Naive B cell (primary cell): ENCODE measurements around the gene CORO2B. TPM values are rescaled to one million over a fixed set of nuclear protein-coding genes. Genes with fewer than 3 reads are reported as not detected.

Experiments
- ATAC-seq, 2 donors: fragments of 150-1000 bp; cut with Tn5 transposase; 2 replicates each; pipeline ENCODE4 v1.10.0; 2021; ENCODE audit warnings: low read depth in 2 of 2, mild to moderate bottlenecking in 2 of 2, moderate library complexity in 2 of 2
- DNase-seq: peaks from one replicate; pipeline ENCODE4 v3.0.0; 2022
- H3K27ac Mint-ChIP-seq, 6 donors: one replicate each; pipeline ENCODE4 v1.8.0; 2020 to 2022; ENCODE audit warnings: mild to moderate bottlenecking in 6 of 6, mixed read lengths in 6 of 6, moderate library complexity in 5 of 6, inconsistent platforms in 2 of 6
- H3K27me3 Mint-ChIP-seq, 3 donors: one replicate each; pipeline ENCODE4 v1.8.0; 2021 to 2022; ENCODE audit warnings: mixed read lengths in 3 of 3, mild to moderate bottlenecking in 1 of 3
- H3K36me3 Mint-ChIP-seq, 2 donors: one replicate each; pipeline ENCODE4 v1.8.0; 2020 to 2022; ENCODE audit warnings: mixed read lengths in 2 of 2, inconsistent platforms in 1 of 2, mild to moderate bottlenecking in 1 of 2
- H3K4me1 Mint-ChIP-seq, 3 donors: one replicate each; pipeline ENCODE4 v1.8.0; 2020 to 2022; ENCODE audit warnings: mixed read lengths in 3 of 3, inconsistent platforms in 1 of 3, mild to moderate bottlenecking in 1 of 3, moderate library complexity in 1 of 3
- H3K4me3 Mint-ChIP-seq, 8 donors: one replicate each; pipeline ENCODE4 v1.8.0; 2020 to 2022; ENCODE audit warnings: mild to moderate bottlenecking in 8 of 8, mixed read lengths in 8 of 8, moderate library complexity in 8 of 8, inconsistent platforms in 2 of 8
- H3K9me3 Mint-ChIP-seq, 7 donors: one replicate each; pipeline ENCODE4 v1.8.0; 2020 to 2022; ENCODE audit warnings: mixed read lengths in 7 of 7, mild to moderate bottlenecking in 5 of 7, inconsistent platforms in 2 of 7, moderate library complexity in 1 of 7
- polyA plus RNA-seq, 6 donors: library from polyadenylated mRNA; unstranded; fragments of 300-500 nt; fragmentation: Illumina TruSeq; gene quantifications; one replicate each; pipeline ENCODE4 v1.2.3, GENCODE V29; 2021; ENCODE audit warnings: low read depth in 6 of 6

CORO2B gene
- polyA plus RNA-seq, 6 donors from 2014 or later: 3.4 to 11.3 (median 4.8) TPM

DNA sequence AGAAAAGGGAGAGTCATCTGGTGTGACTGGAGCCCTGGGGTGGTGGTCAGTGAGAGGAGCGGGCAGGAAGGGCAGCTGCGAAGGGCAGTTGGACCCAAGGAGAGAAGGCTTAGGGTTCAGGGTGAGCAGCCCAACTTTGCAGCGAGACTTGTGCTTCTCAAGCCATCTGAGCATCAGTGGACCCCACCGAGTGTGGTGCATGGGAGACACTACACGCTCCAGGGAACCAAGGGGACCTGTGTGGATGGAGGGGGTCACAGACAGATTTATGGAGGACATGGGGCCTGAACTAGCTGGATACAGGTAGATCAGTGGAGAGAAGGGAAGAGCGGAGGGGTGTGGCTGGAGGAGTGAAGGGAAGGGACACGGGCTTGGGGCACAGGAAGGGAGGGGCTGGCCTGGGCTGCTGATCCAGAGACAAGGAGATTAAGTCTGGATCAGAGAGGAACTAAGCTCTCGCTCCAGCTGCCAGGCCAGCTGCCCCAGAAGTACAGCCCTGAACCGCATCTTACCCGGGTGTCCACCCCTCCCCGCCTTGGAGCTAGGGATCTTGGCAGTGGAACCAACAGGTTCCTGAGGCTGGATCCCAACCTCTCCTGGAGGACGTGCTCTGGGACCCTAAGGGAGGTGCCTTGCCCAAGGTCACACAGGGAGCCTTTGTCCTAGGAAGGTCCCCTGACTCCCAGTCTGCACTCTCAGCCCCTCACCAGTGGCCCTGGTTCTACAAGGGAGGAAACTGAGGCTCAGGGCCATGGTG lies 120.5 kb downstream of the CORO2B start:
- H3K27ac Mint-ChIP-seq: peak overlapping the region in 1 of 6 donors; percentile 29
- H3K27me3 Mint-ChIP-seq: peaks cover 0 to 6% (median 0%) of the 10 kb centered on the region in 3 donors
- peaks cover 0 to 19% of the 10 kb centered on the region in 2 donors for H3K36me3 Mint-ChIP-seq
- peaks cover 0 to 6% (median 6%) of the 10 kb centered on the region in 3 donors for H3K4me1 Mint-ChIP-seq
- H3K4me3 Mint-ChIP-seq: no peak overlapping the region
- DNase-seq: no peak
- H3K9me3 Mint-ChIP-seq: peaks cover 0 to 1% (median 0%) of the 10 kb centered on the region in 7 donors
- ATAC-seq: no peak

DNA sequence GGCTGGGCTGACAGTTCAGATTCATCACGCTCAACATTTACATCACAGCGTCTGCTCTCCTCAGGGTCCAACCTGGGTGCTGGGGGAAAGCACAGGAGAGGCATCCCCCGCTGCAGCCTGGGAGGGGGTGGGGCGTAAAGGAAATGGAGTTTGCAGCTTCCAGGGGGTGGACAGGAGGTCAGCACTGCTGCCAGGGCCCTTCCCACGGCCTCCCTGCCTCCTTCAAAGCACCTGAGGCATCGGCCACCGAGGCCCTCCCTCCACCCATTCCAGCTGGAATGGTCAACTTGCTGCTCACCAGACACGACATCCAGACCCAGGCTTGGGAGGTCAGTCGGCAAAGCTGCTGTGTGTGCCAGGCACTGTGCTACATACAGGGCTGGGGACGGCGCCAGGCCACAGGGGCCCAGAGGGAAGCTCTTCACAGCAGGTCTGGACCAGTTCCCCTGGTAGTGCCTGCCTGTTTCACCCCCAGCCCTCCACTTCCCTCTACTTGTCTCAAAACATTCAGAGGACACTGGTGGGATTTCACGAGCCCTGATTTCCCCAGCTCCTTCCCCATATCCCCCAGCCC lies 121.2 kb downstream of the CORO2B start:
- DNase-seq (no peak), ATAC-seq (no peak)
- peaks cover 0 to 19% of the 10 kb centered on the region in 2 donors for H3K36me3 Mint-ChIP-seq
- peaks cover 0 to 6% (median 0%) of the 10 kb centered on the region in 3 donors for H3K27me3 Mint-ChIP-seq
- H3K4me3 Mint-ChIP-seq: no peak overlapping the region
- H3K27ac Mint-ChIP-seq: no peak overlapping the region
- peaks cover 0 to 6% (median 6%) of the 10 kb centered on the region in 3 donors for H3K4me1 Mint-ChIP-seq
- H3K9me3 Mint-ChIP-seq: peaks cover 0 to 1% (median 0%) of the 10 kb centered on the region in 7 donors

DNA sequence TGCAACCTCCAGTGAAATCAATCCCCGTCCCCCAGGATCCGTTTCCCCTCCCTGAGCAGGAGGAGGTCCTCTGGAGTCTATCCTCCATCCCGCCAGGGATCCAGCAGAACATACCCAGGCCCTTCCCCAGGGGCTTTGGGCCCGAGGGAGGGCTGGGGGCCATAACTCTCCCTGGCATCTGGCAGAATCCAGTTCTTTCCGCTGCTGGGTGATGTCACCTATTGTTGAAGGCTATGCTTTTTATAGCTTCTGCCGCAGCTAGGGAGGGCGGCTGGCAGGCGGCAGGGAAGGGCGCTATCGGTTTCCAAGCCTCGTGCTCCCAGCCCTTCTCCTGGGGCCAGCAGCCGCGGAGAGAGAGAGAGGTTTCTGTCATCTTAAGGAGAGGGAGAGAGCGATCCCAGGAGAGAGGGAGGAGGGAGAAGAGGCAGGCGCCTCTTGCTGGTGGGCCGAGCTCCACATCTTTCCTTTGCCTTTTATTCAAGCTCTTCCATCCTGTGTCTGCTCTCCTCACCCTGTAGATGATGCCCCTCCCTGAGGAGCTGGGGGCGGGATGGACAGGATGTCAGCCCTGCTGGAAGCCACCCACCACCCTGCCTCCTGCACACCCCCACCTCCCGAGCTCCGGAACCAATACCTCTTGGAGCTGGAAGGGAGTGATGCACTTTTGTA lies 121.8 kb downstream of the CORO2B start:
- H3K27ac Mint-ChIP-seq: peak overlapping the region in 3 of 6 donors; percentile 53 to 90 (median 82)
- peaks cover 0 to 6% (median 6%) of the 10 kb centered on the region in 3 donors for H3K4me1 Mint-ChIP-seq
- ATAC-seq (no peak), DNase-seq (no peak)
- H3K4me3 Mint-ChIP-seq: no peak overlapping the region
- peaks cover 0 to 6% (median 0%) of the 10 kb centered on the region in 3 donors for H3K27me3 Mint-ChIP-seq
- H3K36me3 Mint-ChIP-seq: peaks cover 0 to 13% of the 10 kb centered on the region in 2 donors
- H3K9me3 Mint-ChIP-seq: peaks cover 0 to 1% (median 0%) of the 10 kb centered on the region in 7 donors

- peaks cover 0 to 6% of the 10 kb centered on the region in 2 donors for H3K36me3 Mint-ChIP-seq
- peaks cover 0 to 6% (median 0%) of the 10 kb centered on the region in 3 donors for H3K27me3 Mint-ChIP-seq
- H3K9me3 Mint-ChIP-seq: peaks cover 0 to 1% (median 0%) of the 10 kb centered on the region in 7 donors
- no peak overlapping the region for H3K27ac Mint-ChIP-seq
- DNase-seq (no peak), ATAC-seq (no peak)
- H3K4me3 Mint-ChIP-seq: no peak overlapping the region
- H3K4me1 Mint-ChIP-seq: peaks cover 0 to 8% (median 6%) of the 10 kb centered on the region in 3 donors
Measured at GRCh38 chr15:68701886-68702285, 123.1 kb downstream of the CORO2B start.

DNA sequence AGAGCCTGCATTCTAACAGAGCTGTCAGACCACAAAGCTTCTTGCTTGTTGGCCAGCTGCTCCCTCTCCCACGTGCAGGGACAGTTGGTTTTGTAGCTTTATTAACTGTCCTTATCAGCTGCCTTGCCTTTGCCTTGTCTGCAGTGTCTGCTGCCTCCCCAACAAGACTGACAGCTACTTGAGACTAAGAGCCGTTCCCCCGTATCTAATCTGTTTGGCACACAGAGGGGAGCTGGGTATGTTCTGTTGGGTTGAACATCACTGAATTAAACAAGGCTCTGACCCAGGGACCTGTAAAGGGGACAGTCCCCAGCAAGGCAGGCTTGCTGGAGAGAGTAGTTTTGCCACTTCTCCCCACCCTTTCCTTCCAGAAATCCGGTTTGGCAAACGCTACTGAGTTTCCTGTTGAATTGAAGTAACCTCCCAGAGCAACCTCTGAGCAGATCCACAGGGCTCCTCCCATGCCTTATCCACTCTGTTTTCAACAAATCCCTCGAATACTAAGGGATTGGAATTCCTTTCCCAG lies 125.8 kb downstream of the CORO2B start:
- ATAC-seq: no peak
- peaks cover 0 to 4% (median 0%) of the 10 kb centered on the region in 3 donors for H3K4me1 Mint-ChIP-seq
- DNase-seq: no peak
- H3K4me3 Mint-ChIP-seq: peak overlapping the region in 1 of 8 donors; percentile 59
- no peaks in the 10 kb centered on the region for H3K27me3 Mint-ChIP-seq
- H3K27ac Mint-ChIP-seq: peak overlapping the region in 1 of 6 donors; percentile 80
- no peaks in the 10 kb centered on the region for H3K36me3 Mint-ChIP-seq
- H3K9me3 Mint-ChIP-seq: peaks cover 0 to 1% (median 0%) of the 10 kb centered on the region in 7 donors

DNA sequence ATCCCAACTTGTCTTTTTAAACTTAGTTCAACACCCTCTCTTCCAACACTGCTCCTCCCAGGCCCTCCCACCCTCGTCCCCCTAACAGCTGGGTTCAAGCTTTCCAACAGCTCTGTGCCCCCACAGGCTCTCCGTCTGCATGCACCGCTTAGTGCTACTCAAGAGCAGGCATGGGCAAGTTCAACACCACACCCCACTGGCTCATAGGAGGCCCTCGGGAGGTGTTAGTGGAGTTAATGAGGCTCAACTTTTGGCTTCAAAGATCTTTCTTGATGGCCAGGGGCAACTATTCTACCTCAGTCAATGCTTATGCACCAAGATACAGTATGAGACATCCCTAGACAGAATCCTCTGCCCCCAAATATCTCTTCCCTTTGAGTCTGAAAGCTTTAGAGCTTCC lies 127.5 kb downstream of the CORO2B start:
- Mint-ChIP-seq H3K4me1 (peaks cover 0 to 4% (median 0%) of the 10 kb centered on the region in 3 donors), H3K9me3 (peaks cover 0 to 1% (median 0%) of the 10 kb centered on the region in 7 donors), H3K4me3 (peak overlapping the region in 1 of 8 donors; percentile 44), H3K27ac (peak overlapping the region in 4 of 6 donors; percentile 12 to 86 (median 69)), H3K27me3 (no peaks in the 10 kb centered on the region), H3K36me3 (no peaks in the 10 kb centered on the region)
- ATAC-seq (no peak), DNase-seq (no peak)

DNA sequence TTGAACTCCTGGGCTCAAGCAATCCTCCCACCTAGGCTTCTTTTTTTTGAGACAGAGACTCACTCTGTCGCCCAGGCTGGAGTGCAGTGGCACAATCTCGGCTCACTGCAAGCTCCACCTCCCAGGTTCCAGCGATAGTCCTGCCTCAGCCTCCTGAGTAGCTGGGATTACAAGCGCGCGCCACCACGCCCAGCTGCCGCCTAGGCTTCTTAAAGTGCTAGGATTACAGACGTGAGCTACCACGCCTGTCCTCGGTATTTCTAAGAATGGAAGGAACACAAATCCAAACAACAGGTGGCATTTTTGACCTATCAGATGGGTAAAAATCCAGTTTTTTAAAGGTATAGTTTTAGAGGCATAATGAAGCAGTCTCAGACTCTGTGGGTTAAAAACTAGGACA lies 128.1 kb downstream of the CORO2B start:
- Mint-ChIP-seq H3K4me3 (no peak overlapping the region), H3K27ac (no peak overlapping the region), H3K27me3 (no peaks in the 10 kb centered on the region), H3K4me1 (peaks cover 0 to 4% (median 0%) of the 10 kb centered on the region in 3 donors), H3K36me3 (no peaks in the 10 kb centered on the region), H3K9me3 (peaks cover 0 to 1% (median 0%) of the 10 kb centered on the region in 7 donors)
- ATAC-seq: no peak
- DNase-seq: no peak

DNA sequence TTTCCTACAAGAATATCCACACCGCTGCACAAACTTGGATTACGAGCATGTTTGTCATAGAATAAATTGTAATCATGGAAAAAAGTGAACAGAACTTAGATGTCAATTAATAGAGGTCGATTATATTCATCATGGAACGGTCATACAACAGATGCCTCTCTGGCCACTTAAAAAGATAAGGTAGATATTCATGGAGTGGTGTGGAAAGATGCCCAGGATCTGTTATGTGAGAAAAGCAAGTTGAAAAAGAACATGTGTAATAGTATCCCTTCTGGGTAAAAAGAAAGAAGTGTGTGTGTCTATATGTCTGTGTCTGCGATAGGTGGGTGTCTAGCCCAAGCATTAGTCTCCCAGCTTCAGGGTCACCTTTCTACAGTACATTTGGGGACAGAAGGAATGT lies 128.6 kb downstream of the CORO2B start:
- Mint-ChIP-seq H3K4me1 (peaks cover 0 to 4% (median 0%) of the 10 kb centered on the region in 3 donors), H3K27ac (peak overlapping the region in 1 of 6 donors; percentile 6), H3K36me3 (no peaks in the 10 kb centered on the region), H3K4me3 (no peak overlapping the region), H3K9me3 (no peaks in the 10 kb centered on the region), H3K27me3 (no peaks in the 10 kb centered on the region)
- DNase-seq: no peak
- ATAC-seq: no peak

DNA sequence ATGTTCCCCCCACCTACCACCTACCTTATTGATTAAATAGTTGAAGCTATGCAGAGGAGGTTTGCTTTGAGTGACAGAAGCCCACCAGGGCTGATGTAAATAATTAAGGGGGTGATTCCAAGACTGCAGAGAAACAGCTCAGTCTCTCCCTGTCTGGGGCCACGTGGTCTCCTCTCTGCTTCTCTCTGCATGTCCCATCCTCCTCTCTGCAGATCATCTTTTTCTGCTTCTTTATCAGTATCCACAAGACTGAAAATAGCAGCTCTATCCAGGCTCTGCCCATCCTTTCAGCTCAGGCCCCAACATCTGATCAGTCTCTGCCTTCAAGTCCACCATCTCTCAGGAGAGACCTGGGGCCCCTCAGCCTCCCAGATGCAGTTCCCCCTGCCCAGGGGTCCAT lies 131.1 kb downstream of the CORO2B start:
- Mint-ChIP-seq H3K36me3 (no peaks in the 10 kb centered on the region), H3K4me3 (no peak overlapping the region), H3K27ac (no peak overlapping the region), H3K9me3 (no peaks in the 10 kb centered on the region), H3K4me1 (peaks cover 8 to 13% (median 9%) of the 10 kb centered on the region in 3 donors), H3K27me3 (no peaks in the 10 kb centered on the region)
- ATAC-seq (no peak), DNase-seq (no peak)

GRCh38 chr15:68710536-68710935 lies 131.7 kb downstream of the CORO2B start:
- H3K4me1 Mint-ChIP-seq: peaks cover 8 to 13% (median 9%) of the 10 kb centered on the region in 3 donors
- H3K36me3 Mint-ChIP-seq: peaks cover 0 to under 1% of the 10 kb centered on the region in 2 donors
- H3K27me3 Mint-ChIP-seq: no peaks in the 10 kb centered on the region
- no peak for DNase-seq
- ATAC-seq: no peak
- no peaks in the 10 kb centered on the region for H3K9me3 Mint-ChIP-seq
- peak overlapping the region in 1 of 6 donors; percentile 28 for H3K27ac Mint-ChIP-seq
- no peak overlapping the region for H3K4me3 Mint-ChIP-seq

GRCh38 chr15:68711406-68711805 lies 132.6 kb downstream of the CORO2B start:
- peaks cover 7 to 9% of the 10 kb centered on the region in 2 donors for H3K36me3 Mint-ChIP-seq

DNA sequence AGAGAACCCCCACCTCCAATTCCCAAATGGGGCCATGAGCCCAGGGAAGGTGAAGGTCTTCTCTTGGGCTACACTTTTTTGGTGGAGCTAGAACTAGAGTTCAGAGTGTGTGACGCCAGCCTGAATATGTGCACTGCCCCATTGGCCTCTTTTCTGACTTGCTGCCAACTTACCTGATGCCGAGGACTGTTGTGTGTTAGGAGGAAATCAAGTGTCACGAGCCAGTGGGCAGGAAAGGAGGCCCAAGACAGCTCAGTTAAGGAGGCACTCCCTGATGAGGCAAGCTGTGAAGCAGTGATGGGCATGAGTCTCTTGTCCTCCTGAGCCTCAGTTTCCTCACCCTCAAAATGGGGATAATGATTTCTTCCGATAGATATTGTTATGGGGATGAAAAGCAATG lies 134.1 kb downstream of the CORO2B start:
- ATAC-seq: no peak
- peaks cover 9 to 12% of the 10 kb centered on the region in 2 donors for H3K36me3 Mint-ChIP-seq
- no peaks in the 10 kb centered on the region for H3K9me3 Mint-ChIP-seq
- peaks cover 8 to 13% (median 8%) of the 10 kb centered on the region in 3 donors for H3K4me1 Mint-ChIP-seq
- no peaks in the 10 kb centered on the region for H3K27me3 Mint-ChIP-seq
- peak overlapping the region in 1 of 6 donors; percentile 60 for H3K27ac Mint-ChIP-seq
- DNase-seq: no peak
- peak overlapping the region in 1 of 8 donors; percentile 69 for H3K4me3 Mint-ChIP-seq

More at GRCh38 chr15:68711406-68711805, 132.6 kb downstream of the CORO2B start:
- H3K27me3 Mint-ChIP-seq: no peaks in the 10 kb centered on the region
- no peak for ATAC-seq
- DNase-seq: no peak
- no peak overlapping the region for H3K4me3 Mint-ChIP-seq
- H3K27ac Mint-ChIP-seq: peak overlapping the region in 2 of 6 donors; percentile 46 to 49
- no peaks in the 10 kb centered on the region for H3K9me3 Mint-ChIP-seq
- peaks cover 6 to 13% (median 8%) of the 10 kb centered on the region in 3 donors for H3K4me1 Mint-ChIP-seq

GRCh38 chr15:68713874-68714273 lies 135.1 kb downstream of the CORO2B start:
- DNase-seq (no peak), ATAC-seq (no peak)
- Mint-ChIP-seq H3K9me3 (no peaks in the 10 kb centered on the region), H3K4me3 (no peak overlapping the region), H3K4me1 (peaks cover 8 to 13% (median 8%) of the 10 kb centered on the region in 3 donors), H3K27me3 (no peaks in the 10 kb centered on the region), H3K36me3 (peaks cover 9 to 12% of the 10 kb centered on the region in 2 donors), H3K27ac (no peak overlapping the region)
